PC-3 (cell line): ENCODE measurements around the gene ZNF74. TPM values are rescaled to one million over a fixed set of nuclear protein-coding genes. Genes with fewer than 3 reads are reported as not detected.

Experiments
- ATAC-seq: fragments of 200-7000 bp; cut with Tn5 transposase; 2 replicates; pipeline ENCODE4 v1.9.1; 2020; ENCODE audit warnings: mild to moderate bottlenecking, moderate library complexity
- BruUV-seq: library from RNA; stranded (reverse); fragments of 400-500 nt; replicated peaks from 2 replicates; lab custom pipeline; 2021; lab: Mats Ljungman, UMichigan
- CTCF ChIA-PET: fragments of 300-600 bp; sonication (Branson Sonifier 250); formaldehyde crosslinking; loops from one replicate; lab custom pipeline; 2022; ENCODE audit warnings: antibody characterized with exemption; lab: Charles Lee
- POLR2A ChIA-PET: fragments of 300-600 bp; sonication (Branson Sonifier 250); formaldehyde crosslinking; loops from one replicate; lab custom pipeline; 2022; ENCODE audit warnings: antibody characterized with exemption; ENCODE audit not compliant: unreplicated experiment; lab: Charles Lee
- DNase-seq: peaks from one replicate; pipeline ENCODE4 v3.0.0-alpha.2; 2015
- H2AFZ ChIP-seq: fragments of 300-600 bp; sonication (generic); 2 replicates; pipeline ENCODE4 v1.6.0; 2016; ENCODE audit warnings: antibody characterized with exemption, low read length
- H3F3A ChIP-seq: fragments of 300-600 bp; sonication (generic); one replicate; pipeline ENCODE4 v1.6.0; 2017; ENCODE audit warnings: antibody characterized with exemption, low read length, control low read depth, mild to moderate bottlenecking; ENCODE audit not compliant: unreplicated experiment
- H3K27ac ChIP-seq: fragments of 300-600 bp; sonication (generic); 2 replicates; pipeline ENCODE4 v1.5.1; 2016; ENCODE audit warnings: mild to moderate bottlenecking, low read length
- H3K27me3 ChIP-seq: fragments of 300-600 bp; sonication (generic); 2 replicates; pipeline ENCODE4 v1.6.1; 2016; ENCODE audit warnings: low read length, mixed read lengths
- H3K36me3 ChIP-seq: fragments of 300-600 bp; sonication (generic); 2 replicates; pipeline ENCODE4 v1.6.1; 2016; ENCODE audit warnings: low read depth, mixed run types, low read length, mixed read lengths
- H3K4me1 ChIP-seq: fragments of 300-600 bp; sonication (generic); 2 replicates; pipeline ENCODE4 v1.5.1; 2016; ENCODE audit warnings: low read length; ENCODE audit not compliant: insufficient read depth
- H3K4me2 ChIP-seq: fragments of 300-600 bp; sonication (generic); 2 replicates; pipeline ENCODE4 v1.6.0; 2016; ENCODE audit warnings: low read length
- H3K4me3 ChIP-seq: fragments of 300-600 bp; sonication (generic); 2 replicates; pipeline ENCODE4 v1.5.1; 2016; ENCODE audit warnings: mild to moderate bottlenecking, low read length, mixed read lengths
- H3K79me2 ChIP-seq: fragments of 300-600 bp; sonication (generic); 2 replicates; pipeline ENCODE4 v1.6.1; 2017; ENCODE audit warnings: low read length, mixed read lengths
- H3K9ac ChIP-seq: fragments of 300-600 bp; sonication (generic); 2 replicates; pipeline ENCODE4 v1.6.0; 2016; ENCODE audit warnings: mild to moderate bottlenecking, low read length
- H3K9me2 ChIP-seq: fragments of 300-600 bp; sonication (generic); replicated peaks from 2 replicates; pipeline ENCODE4 v1.6.1; 2016; ENCODE audit warnings: mixed run types, low read length, mixed read lengths
- H3K9me3 ChIP-seq: fragments of 300-600 bp; sonication (generic); 2 replicates; pipeline ENCODE4 v1.6.1; 2016; ENCODE audit warnings: low read length, mixed read lengths
- H4K20me1 ChIP-seq: fragments of 300-600 bp; sonication (generic); 2 replicates; pipeline ENCODE4 v1.6.1; 2016; ENCODE audit warnings: low read length, mixed read lengths
- EZH2 ChIP-seq: fragments of 300-600 bp; sonication (generic); IDR thresholded peaks from one replicate; pipeline ENCODE4 v1.6.1; 2017; ENCODE audit warnings: antibody characterized with exemption, mild to moderate bottlenecking, low read length; ENCODE audit not compliant: unreplicated experiment
- EZH2phosphoT487 ChIP-seq: fragments of 300-600 bp; sonication (generic); IDR thresholded peaks from 2 replicates; pipeline ENCODE4 v1.6.1; 2018; ENCODE audit warnings: mild to moderate bottlenecking, antibody characterized with exemption, low read length, borderline replicate concordance
- intact Hi-C: fragments of 100-400 bp; cut with micrococcal nuclease; formaldehyde crosslinking; loops from 2 replicates; pipeline ENCODE4 v1.9.0; 2023
- total RNA-seq: library from RNA; depleted of rRNA; stranded (reverse); fragments of >200 nt; gene quantifications from 2 replicates; pipeline ENCODE4 v1.2.3, GENCODE V29; 2014
- TF ChIP-seq, protein P1 (sequence below): fragments of 300-600 bp; sonication (generic); conservative IDR thresholded peaks from 2 replicates; pipeline ENCODE4 v1.5.1; 2017; ENCODE audit warnings: antibody characterized with exemption, low read depth, mild to moderate bottlenecking, low read length

The ZNF74 gene
- total RNA-seq, 1 experiment from 2014 or later: 11.1 TPM

DNA sequence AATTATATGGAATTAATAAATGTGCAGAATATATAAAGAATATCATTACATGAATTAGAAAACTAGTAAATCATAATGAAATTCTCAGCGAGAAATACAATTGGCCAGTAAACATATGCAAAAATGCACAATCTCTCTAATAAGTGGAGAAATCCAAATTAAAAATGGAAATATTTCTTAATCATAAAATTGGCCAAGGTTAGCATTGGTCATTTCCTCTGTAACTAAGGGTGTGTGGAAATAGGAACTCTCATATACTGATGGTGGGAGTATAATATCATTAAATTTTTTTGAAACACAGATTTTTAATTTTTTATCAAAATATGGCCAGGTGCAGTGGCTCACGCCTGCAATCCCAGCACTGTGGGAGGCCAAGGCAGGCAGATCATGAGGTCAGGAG lies 7.6 kb upstream of the ZNF74 start:
- H3K4me3 ChIP-seq: no peak overlapping the region
- H4K20me1 ChIP-seq: no peaks in the 10 kb centered on the region
- H3K4me2 ChIP-seq: no peak overlapping the region
- H3K27ac ChIP-seq: no peak overlapping the region
- H3K27me3 ChIP-seq: no peaks in the 10 kb centered on the region
- ATAC-seq (no peak), DNase-seq (no peak)
- no peak overlapping the region for H2AFZ ChIP-seq
- intact Hi-C loops: no loop called here
- no peaks in the 10 kb centered on the region for H3K4me1 ChIP-seq
- TF ChIP-seq, protein P1, sequence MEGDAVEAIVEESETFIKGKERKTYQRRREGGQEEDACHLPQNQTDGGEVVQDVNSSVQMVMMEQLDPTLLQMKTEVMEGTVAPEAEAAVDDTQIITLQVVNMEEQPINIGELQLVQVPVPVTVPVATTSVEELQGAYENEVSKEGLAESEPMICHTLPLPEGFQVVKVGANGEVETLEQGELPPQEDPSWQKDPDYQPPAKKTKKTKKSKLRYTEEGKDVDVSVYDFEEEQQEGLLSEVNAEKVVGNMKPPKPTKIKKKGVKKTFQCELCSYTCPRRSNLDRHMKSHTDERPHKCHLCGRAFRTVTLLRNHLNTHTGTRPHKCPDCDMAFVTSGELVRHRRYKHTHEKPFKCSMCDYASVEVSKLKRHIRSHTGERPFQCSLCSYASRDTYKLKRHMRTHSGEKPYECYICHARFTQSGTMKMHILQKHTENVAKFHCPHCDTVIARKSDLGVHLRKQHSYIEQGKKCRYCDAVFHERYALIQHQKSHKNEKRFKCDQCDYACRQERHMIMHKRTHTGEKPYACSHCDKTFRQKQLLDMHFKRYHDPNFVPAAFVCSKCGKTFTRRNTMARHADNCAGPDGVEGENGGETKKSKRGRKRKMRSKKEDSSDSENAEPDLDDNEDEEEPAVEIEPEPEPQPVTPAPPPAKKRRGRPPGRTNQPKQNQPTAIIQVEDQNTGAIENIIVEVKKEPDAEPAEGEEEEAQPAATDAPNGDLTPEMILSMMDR: no peak
- TF ChIP-seq EZH2phosphoT487 (no peak), EZH2 (no peak)
- CTCF ChIA-PET: no interaction called here
- POLR2A ChIA-PET: no interaction called here
- BruUV-seq: no TSS peak
- no peak overlapping the region for H3K9ac ChIP-seq
- H3K9me3 ChIP-seq: no peaks in the 10 kb centered on the region
- no peaks in the 10 kb centered on the region for H3K36me3 ChIP-seq
- H3K9me2 ChIP-seq: no peaks in the 10 kb centered on the region
- H3K79me2 ChIP-seq: no peaks in the 10 kb centered on the region
- no peaks in the 10 kb centered on the region for H3F3A ChIP-seq

- H3K9me3 ChIP-seq: no peaks in the 10 kb centered on the region
- DNase-seq (no peak), ATAC-seq (no peak)
- H3K4me2 ChIP-seq: no peak overlapping the region
- no peaks in the 10 kb centered on the region for H3K79me2 ChIP-seq
- H3K36me3 ChIP-seq: no peaks in the 10 kb centered on the region
- H3F3A ChIP-seq: no peaks in the 10 kb centered on the region
- no peak overlapping the region for H3K4me3 ChIP-seq
- H4K20me1 ChIP-seq: no peaks in the 10 kb centered on the region
- intact Hi-C loops: no loop called here
- no peak overlapping the region for H3K9ac ChIP-seq
- ChIA-PET POLR2A (no interaction called here), CTCF (no interaction called here)
- no TSS peak for BruUV-seq
- no peak overlapping the region for H2AFZ ChIP-seq
- no peak for TF ChIP-seq EZH2
- no peak for TF ChIP-seq EZH2phosphoT487
- no peaks in the 10 kb centered on the region for H3K4me1 ChIP-seq
- H3K9me2 ChIP-seq: no peaks in the 10 kb centered on the region
- no peak overlapping the region for H3K27ac ChIP-seq
- no peaks in the 10 kb centered on the region for H3K27me3 ChIP-seq
Observed at GRCh38 chr22:20386972-20387371, 7.0 kb upstream of the ZNF74 start.

- no peak for DNase-seq
- BruUV-seq: no TSS peak
- H2AFZ ChIP-seq: no peak overlapping the region
- no peaks in the 10 kb centered on the region for H3K79me2 ChIP-seq
- ChIA-PET POLR2A (no interaction called here), CTCF (no interaction called here)
- H3K9me2 ChIP-seq: no peaks in the 10 kb centered on the region
- no peak overlapping the region for H3K27ac ChIP-seq
- no peaks in the 10 kb centered on the region for H3K36me3 ChIP-seq
- no peaks in the 10 kb centered on the region for H4K20me1 ChIP-seq
- H3K4me3 ChIP-seq: no peak overlapping the region
- no peaks in the 10 kb centered on the region for H3F3A ChIP-seq
- H3K27me3 ChIP-seq: no peaks in the 10 kb centered on the region
- no peak overlapping the region for H3K9ac ChIP-seq
- H3K9me3 ChIP-seq: no peaks in the 10 kb centered on the region
- intact Hi-C loops: no loop called here
- ATAC-seq: no peak
- H3K4me2 ChIP-seq: no peak overlapping the region
- no peaks in the 10 kb centered on the region for H3K4me1 ChIP-seq
- TF ChIP-seq EZH2phosphoT487: no peak
- no peak for TF ChIP-seq EZH2
- TF ChIP-seq, protein P1: no peak
Observed at GRCh38 chr22:20388200-20388599, 5.8 kb upstream of the ZNF74 start.
